ENCODE measurements around the gene BMAL2.

Gene BMAL2

DNA sequence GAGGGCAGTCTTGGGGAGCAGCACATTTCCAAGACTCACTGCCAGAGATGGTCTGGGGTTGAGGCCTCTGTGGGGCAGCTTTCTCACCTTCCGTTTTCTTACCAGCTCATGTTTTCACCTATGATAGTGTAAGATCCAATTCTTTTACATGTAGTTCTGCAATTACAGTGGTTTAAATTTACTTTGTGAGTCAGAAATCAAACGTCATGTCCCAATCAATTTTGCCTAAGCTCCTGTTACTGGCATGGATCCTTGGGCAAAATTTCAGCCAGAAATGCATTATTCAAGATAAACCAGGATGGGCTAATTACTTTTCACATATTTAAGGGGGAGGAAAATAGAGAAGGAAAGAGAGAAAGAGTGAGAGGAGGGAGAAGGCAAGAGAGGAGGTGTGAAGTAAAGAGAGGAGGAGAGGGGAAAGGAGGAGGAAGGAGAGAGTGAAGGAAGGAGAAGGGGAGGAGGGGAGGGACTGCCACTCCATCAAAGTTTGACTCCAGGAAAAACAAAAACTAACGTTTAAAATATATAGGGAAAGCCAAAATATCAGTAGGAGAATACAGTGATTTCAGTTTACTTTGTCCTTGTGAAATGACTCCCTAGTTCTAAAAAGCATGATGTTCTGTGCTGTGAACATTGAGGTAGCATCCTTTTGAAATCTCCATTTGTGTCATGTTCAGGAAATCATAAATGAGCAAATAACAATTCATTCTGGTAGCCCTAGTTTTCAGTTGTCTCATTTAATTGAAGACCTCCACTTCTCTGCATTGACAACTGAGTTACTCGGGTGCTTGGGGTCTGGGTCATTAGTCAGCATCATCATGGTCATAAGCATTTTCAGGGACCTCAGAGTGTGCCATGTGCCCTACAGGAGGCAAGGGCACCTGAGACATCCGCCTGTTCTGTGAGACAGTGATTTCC is 3.0 kb downstream of the BMAL2 start:
- no peak overlapping the region for H3K4me2 ChIP-seq
- no peak for TF ChIP-seq Cebpa-rat (IDR thresholded peaks at IDR 0.05)
- H3K4me1 ChIP-seq: peaks cover 9% of the 10 kb centered on the region
- H3K9me3 ChIP-seq: no peaks in the 10 kb centered on the region
- H3K27me3 ChIP-seq: peaks cover 55% of the 10 kb centered on the region
- no peaks in the 10 kb centered on the region for H3K36me3 ChIP-seq
- H3K4me3 ChIP-seq: no peak overlapping the region
- 0 out of 2 replicates have a peak, but pooled peaks cover 8% of the 10 kb centered on the region for H4K20me1 ChIP-seq
- H3K27ac ChIP-seq: no peak overlapping the region
- no peak overlapping the region for H3K9ac ChIP-seq

GRCh38 chr12:27336282-27336653 is 3.6 kb downstream of the BMAL2 start:
- no peak for TF ChIP-seq Cebpa-rat (IDR thresholded peaks at IDR 0.05)
- Histone ChIP-seq H3K9ac (no peak overlapping the region), H3K27me3 (peaks cover 49% of the 10 kb centered on the region), H4K20me1 (0 out of 2 replicates have a peak, but pooled peaks cover 8% of the 10 kb centered on the region), H3K27ac (no peak overlapping the region), H3K4me3 (no peak overlapping the region), H3K4me1 (peaks cover 9% of the 10 kb centered on the region), H3K4me2 (no peak overlapping the region), H3K9me3 (no peaks in the 10 kb centered on the region), H3K36me3 (no peaks in the 10 kb centered on the region)

DNA sequence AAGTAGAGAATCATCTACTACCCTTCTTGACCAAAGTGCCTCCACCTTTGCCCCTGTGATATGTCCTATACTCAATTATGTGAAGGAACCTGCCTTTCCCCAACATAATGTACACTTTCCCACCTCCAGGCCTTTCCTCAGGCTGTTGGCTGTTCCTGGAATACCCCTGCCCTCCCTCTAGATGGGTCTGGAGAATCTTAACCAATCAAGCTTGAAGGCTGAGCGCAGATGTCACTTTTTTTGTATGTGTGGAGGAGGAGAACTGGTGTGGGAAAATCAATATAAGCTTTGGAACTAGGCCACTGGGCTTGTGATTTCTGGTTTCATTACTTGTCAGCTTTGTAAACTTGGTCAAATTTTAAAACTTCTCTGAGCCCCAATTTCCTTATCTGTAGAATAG is 4.7 kb downstream of the BMAL2 start:
- peaks cover 38% of the 10 kb centered on the region for H3K27me3 ChIP-seq
- H3K4me2 ChIP-seq: no peak overlapping the region
- no peak for TF ChIP-seq Cebpa-rat (IDR thresholded peaks at IDR 0.05)
- no peak overlapping the region for H3K4me3 ChIP-seq
- no peak overlapping the region for H3K9ac ChIP-seq
- H3K27ac ChIP-seq: no peak overlapping the region
- peaks cover 9% of the 10 kb centered on the region for H3K4me1 ChIP-seq
- H4K20me1 ChIP-seq: 0 out of 2 replicates have a peak, but pooled peaks cover 8% of the 10 kb centered on the region
- no peaks in the 10 kb centered on the region for H3K9me3 ChIP-seq
- H3K36me3 ChIP-seq: no peaks in the 10 kb centered on the region

- no peaks in the 10 kb centered on the region for H3K9me3 ChIP-seq
- no peak overlapping the region for H3K9ac ChIP-seq
- H3K27me3 ChIP-seq: peaks cover 27% of the 10 kb centered on the region
- H4K20me1 ChIP-seq: 0 out of 2 replicates have a peak, but pooled peaks cover 8% of the 10 kb centered on the region
- H3K4me3 ChIP-seq: no peak overlapping the region
- no peak overlapping the region for H3K4me2 ChIP-seq
- no peak overlapping the region for H3K27ac ChIP-seq
- peaks cover 6% of the 10 kb centered on the region for H3K4me1 ChIP-seq
- no peaks in the 10 kb centered on the region for H3K36me3 ChIP-seq
- TF ChIP-seq Cebpa-rat (IDR thresholded peaks at IDR 0.05): no peak
These were observed 5.8 kb downstream of the BMAL2 start for GRCh38 chr12:27338473-27338872.

DNA sequence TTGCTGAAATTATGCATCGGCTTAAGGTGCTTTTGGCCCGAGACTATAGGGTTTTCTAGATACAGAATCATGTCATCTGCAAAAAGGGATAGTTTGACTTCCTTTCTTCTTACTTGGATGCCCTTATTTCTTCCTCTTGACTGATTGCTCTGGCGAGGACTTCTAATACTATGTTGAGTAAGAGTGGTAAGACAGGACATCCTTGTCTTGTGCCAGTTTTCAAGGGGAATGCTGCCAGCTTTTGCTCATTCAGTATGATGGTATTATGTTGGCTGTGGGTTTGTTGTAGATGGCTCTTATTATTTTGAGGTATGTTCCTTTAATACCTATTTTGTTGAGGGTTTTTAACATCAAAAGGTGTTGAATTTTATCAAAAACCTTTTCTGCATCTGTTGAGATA is 8.3 kb downstream of the BMAL2 start:
- no peak overlapping the region for H3K9ac ChIP-seq
- no peak overlapping the region for H3K4me2 ChIP-seq
- no peaks in the 10 kb centered on the region for H4K20me1 ChIP-seq
- 0 out of 2 replicates have a peak, but pooled peaks cover 2% of the 10 kb centered on the region for H3K27me3 ChIP-seq
- TF ChIP-seq Cebpa-rat (IDR thresholded peaks at IDR 0.05): no peak
- H3K36me3 ChIP-seq: no peaks in the 10 kb centered on the region
- no peak overlapping the region for H3K4me3 ChIP-seq
- no peaks in the 10 kb centered on the region for H3K9me3 ChIP-seq
- no peaks in the 10 kb centered on the region for H3K4me1 ChIP-seq
- H3K27ac ChIP-seq: no peak overlapping the region

DNA sequence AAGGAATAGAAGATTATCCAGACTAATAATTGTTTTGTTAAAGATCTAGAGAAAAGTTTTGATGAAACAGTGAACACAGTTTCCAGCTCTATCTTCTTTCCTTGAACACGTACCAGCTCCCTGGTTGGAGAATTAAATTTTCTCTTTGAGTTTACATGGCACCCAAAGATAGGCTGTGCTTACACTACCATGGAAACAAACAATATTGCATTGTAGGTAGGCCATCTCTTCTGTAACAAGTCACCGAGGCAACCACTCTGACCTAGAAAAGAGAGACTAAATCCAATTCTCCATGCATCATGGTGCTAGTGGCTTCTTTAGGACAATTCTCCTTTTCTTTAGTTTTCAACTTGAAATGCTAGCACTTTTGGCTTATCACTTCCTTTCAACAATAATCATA is 9.9 kb downstream of the BMAL2 start:
- Histone ChIP-seq H3K9me3 (no peaks in the 10 kb centered on the region), H3K4me2 (no peak overlapping the region), H3K9ac (no peak overlapping the region), H3K4me1 (no peaks in the 10 kb centered on the region), H3K36me3 (no peaks in the 10 kb centered on the region), H4K20me1 (no peaks in the 10 kb centered on the region), H3K27ac (no peak overlapping the region), H3K27me3 (no peaks in the 10 kb centered on the region), H3K4me3 (no peak overlapping the region)
- no peak for TF ChIP-seq Cebpa-rat (IDR thresholded peaks at IDR 0.05)

GRCh38 chr12:27343255-27344000 is 10.8 kb downstream of the BMAL2 start:
- Histone ChIP-seq H3K4me1 (no peaks in the 10 kb centered on the region), H3K9ac (no peak overlapping the region), H3K36me3 (no peaks in the 10 kb centered on the region), H3K4me2 (no peak overlapping the region), H3K27me3 (no peaks in the 10 kb centered on the region), H3K27ac (no peak overlapping the region), H3K9me3 (no peaks in the 10 kb centered on the region), H3K4me3 (no peak overlapping the region), H4K20me1 (no peaks in the 10 kb centered on the region)
- no peak for TF ChIP-seq Cebpa-rat (IDR thresholded peaks at IDR 0.05)

DNA sequence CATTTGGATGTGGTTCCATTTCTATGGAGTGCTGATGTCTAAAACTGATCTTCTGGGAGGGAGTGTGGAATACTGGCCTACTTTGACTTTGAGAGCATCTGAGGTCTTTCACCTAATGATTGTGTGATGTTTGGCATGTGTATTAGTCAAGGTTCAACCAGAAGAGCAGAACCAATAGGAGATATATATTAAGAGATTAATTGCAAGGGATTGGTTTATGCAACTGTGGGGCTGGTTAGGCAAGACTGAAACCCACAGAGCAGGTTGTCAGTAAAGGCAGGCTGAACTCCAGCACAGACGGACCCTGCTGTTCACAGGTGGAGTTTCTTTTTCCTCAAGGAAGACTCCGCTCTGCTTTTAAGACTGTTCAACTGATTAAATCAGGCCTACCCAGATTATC is 11.6 kb downstream of the BMAL2 start:
- H3K4me3 ChIP-seq: no peak overlapping the region
- H3K27me3 ChIP-seq: no peaks in the 10 kb centered on the region
- no peaks in the 10 kb centered on the region for H3K9me3 ChIP-seq
- H3K4me2 ChIP-seq: no peak overlapping the region
- no peak for TF ChIP-seq Cebpa-rat (IDR thresholded peaks at IDR 0.05)
- no peaks in the 10 kb centered on the region for H4K20me1 ChIP-seq
- no peak overlapping the region for H3K27ac ChIP-seq
- no peak overlapping the region for H3K9ac ChIP-seq
- no peaks in the 10 kb centered on the region for H3K36me3 ChIP-seq
- H3K4me1 ChIP-seq: no peaks in the 10 kb centered on the region

- Histone ChIP-seq H3K4me1 (no peaks in the 10 kb centered on the region), H3K4me2 (no peak overlapping the region), H3K36me3 (no peaks in the 10 kb centered on the region), H3K27ac (no peak overlapping the region), H3K4me3 (no peak overlapping the region), H4K20me1 (no peaks in the 10 kb centered on the region), H3K9ac (no peak overlapping the region), H3K27me3 (no peaks in the 10 kb centered on the region), H3K9me3 (no peaks in the 10 kb centered on the region)
- no peak for TF ChIP-seq Cebpa-rat (IDR thresholded peaks at IDR 0.05)
These were observed 12.1 kb downstream of the BMAL2 start for GRCh38 chr12:27344760-27345159.

DNA sequence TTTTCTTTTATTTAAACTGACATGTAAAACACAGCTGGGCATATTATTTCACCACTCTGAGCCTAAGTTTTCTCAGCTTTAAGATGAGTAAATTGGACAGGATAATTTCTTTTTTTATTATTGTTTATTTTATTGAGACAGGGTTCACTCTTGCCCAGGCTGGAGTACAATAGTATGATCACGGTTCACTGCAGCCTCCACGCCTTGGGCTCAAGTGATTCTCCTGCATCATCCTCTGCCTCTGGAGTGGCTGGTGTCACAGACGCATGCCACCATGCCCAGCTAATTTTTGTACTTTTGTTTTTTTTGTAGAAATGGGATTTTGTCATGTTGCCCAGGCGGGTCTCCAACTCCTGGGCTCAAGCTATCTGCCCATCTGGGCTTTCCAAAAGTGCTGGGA is 12.7 kb downstream of the BMAL2 start:
- H3K36me3 ChIP-seq: no peaks in the 10 kb centered on the region
- H3K4me1 ChIP-seq: no peaks in the 10 kb centered on the region
- no peak overlapping the region for H3K4me2 ChIP-seq
- no peaks in the 10 kb centered on the region for H3K27me3 ChIP-seq
- H4K20me1 ChIP-seq: no peaks in the 10 kb centered on the region
- no peak for TF ChIP-seq Cebpa-rat (IDR thresholded peaks at IDR 0.05)
- H3K4me3 ChIP-seq: no peak overlapping the region
- H3K27ac ChIP-seq: no peak overlapping the region
- no peaks in the 10 kb centered on the region for H3K9me3 ChIP-seq
- H3K9ac ChIP-seq: no peak overlapping the region
